Posterior vena cava (tissue), 2 donors: ENCODE results near the gene AGTR2. TPM values are rescaled to one million over a fixed set of nuclear protein-coding genes. Genes with fewer than 3 reads are reported as not detected.
"Not testable (repeated sequence)": the region's sequence is repeated elsewhere in the genome, so short reads cannot be mapped to it uniquely, and the experiment has no call there.

Experiments
- DNase-seq: peaks from one replicate; pipeline ENCODE4 v3.0.0-alpha.2; 2020; ENCODE audit warnings: low spot score
- intact Hi-C, 2 donors: fragments of 100-400 bp; cut with DNase I; formaldehyde crosslinking; loops; one replicate each; pipeline versions ENCODE4 v1.14.1 to v1.14.2; 2022 to 2023
- long read RNA-seq, 2 donors: library from polyadenylated mRNA; unstranded; transcript quantifications; one replicate each; pipeline ENCODE4 v2.0.0, GENCODE V29; 2020 to 2021
- total RNA-seq, 2 donors: library from RNA; stranded (reverse); fragmentation: NEBNext Ultra II Directional; extraction: Animal tissue kit (Norgen Biotek cat#: 25700); gene quantifications; one replicate each; pipeline ENCODE4 v1.2.1, GENCODE V29; 2021
- donor health status: DM: yes; HTN: yes; CAD: no.
- donor health status: DM: yes; HTN: yes; CAD: no.

The AGTR2 gene, protein sequence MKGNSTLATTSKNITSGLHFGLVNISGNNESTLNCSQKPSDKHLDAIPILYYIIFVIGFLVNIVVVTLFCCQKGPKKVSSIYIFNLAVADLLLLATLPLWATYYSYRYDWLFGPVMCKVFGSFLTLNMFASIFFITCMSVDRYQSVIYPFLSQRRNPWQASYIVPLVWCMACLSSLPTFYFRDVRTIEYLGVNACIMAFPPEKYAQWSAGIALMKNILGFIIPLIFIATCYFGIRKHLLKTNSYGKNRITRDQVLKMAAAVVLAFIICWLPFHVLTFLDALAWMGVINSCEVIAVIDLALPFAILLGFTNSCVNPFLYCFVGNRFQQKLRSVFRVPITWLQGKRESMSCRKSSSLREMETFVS
- total RNA-seq: under 1 TPM; 0.10 to 0.19 TPM
- long read RNA-seq, donor 1: 0 reads
- long read RNA-seq, donor 2: 0 reads

DNA sequence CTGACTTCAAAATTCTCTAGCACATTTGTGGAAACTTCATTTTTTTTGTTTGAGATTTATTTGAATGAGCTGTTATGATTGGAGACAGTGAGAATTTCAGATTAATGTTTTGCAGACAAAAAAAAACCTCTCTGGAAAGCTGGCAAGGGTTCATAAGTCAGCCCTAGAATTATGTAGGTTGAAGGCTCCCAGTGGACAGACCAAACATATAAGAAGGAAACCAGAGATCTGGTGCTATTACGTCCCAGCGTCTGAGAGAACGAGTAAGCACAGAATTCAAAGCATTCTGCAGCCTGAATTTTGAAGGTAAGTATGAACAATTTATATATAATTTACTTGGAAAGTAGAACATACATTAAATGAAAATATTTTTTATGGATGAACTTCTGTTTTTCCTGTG, at the start of gene AGTR2:
Gene AGTR2, plus strand, starts transcription at position 234 of the 400 bp plus-strand sequence. CDS start 1,537 bp downstream, outside the sequence.
- intact Hi-C loops: no loop called here
- DNase-seq: no peak

DNA sequence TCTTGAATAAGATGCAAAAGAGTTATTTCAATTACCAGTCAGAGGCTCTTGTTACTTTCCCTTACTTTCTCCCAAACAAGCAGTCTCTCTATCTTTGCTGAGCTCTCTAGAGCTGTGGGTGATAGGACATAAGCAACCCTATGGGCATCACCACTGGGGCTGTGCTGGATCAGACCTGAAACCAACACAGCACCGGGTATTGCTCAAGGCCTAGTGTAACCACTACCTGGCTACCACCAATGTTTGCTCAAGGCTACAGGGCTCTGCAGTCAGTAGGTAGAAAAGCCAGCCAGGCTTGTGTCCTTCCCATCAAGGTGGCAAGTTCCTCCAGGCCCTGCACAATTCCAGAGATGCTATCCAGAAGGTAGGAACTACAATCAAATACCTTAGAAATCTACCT, 35.3 kb upstream of the AGTR2 start:
- intact Hi-C loops: no loop called here
- no peak for DNase-seq

DNA sequence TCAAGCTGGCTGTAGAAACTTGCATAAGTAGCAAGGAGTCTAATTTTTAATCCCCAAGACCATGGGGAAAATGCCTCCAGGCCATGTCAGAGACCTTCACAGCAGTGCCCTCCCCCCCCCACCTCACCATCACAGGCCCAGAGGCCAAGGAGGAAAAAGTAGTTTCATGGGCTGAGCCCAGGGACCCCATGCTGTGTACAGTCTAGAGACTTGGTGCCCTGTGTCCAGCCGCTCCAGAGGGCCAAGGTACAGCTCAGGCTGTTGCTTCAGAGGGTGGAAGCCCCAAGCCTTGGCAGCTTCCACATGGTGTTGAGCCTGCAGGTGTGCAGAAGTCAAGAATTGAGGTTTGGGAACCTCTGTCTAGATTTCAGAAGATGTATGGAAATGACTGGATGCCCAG, 29.3 kb upstream of the AGTR2 start:
- intact Hi-C loops, DNase-seq: not testable (repeated sequence)

DNA sequence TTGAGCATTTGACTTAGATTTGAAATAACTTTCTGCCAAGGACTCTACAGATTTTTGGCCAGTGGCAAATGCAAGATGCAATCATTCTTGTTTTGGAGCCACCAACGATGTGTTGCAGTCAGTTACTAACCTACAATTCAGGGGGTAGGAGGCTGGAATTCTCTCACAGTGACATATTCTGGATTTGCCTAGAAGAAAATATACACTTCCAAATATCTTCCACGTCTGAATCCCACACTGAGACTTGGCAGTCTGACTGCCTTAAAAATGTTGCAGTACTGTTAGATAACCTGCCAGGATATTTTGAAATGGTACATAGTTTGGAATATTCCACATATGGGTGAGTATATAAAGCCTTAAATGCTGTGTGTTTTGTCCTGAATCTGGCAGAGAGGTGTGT, 27.6 kb upstream of the AGTR2 start:
- no peak for DNase-seq
- intact Hi-C loops: no loop called here

DNA sequence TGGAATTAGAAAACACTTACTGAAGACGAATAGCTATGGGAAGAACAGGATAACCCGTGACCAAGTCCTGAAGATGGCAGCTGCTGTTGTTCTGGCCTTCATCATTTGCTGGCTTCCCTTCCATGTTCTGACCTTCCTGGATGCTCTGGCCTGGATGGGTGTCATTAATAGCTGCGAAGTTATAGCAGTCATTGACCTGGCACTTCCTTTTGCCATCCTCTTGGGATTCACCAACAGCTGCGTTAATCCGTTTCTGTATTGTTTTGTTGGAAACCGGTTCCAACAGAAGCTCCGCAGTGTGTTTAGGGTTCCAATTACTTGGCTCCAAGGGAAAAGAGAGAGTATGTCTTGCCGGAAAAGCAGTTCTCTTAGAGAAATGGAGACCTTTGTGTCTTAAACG, 2.4 kb downstream of the AGTR2 start:
- intact Hi-C loops: no loop called here
- DNase-seq: no peak

DNA sequence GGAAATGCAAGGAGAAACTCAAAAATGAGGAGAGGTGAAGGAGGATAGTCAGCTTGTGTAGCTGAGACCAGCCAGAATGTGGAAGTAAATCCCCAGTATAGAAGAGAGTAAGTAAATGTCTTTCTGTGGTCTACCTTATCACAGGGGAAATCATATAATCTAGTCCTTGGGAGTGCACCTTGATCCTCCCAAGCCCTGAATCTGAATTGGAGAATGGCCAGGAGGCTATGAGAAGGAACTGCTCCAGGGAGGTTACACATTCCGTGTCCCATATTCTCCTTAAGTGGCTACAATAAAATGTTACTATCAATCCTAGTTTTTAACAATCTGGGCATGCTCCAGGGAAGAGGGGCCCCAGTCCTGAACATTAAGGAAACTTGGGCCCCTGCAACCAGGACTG, 10.8 kb downstream of the AGTR2 start:
- no peak for DNase-seq
- intact Hi-C loops: no loop called here

DNA sequence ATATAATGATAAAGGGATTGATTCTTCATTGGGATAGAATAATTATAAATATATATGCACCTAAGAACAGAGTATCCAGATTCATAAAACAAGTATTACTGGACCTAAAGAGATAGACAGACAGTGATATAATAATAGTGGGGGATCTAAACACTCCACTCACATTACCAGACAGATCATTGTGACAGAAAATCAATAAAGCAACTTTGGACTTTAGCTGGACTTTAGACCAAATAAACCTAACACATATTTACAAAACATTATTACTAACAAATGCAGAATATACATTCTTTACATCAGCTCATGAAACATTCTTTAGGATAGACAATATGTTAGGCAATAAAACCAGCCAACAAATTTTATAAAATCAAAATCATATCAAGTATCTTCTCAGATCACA, 14.6 kb downstream of the AGTR2 start:
- intact Hi-C loops: no loop called here
- DNase-seq: no peak

DNA sequence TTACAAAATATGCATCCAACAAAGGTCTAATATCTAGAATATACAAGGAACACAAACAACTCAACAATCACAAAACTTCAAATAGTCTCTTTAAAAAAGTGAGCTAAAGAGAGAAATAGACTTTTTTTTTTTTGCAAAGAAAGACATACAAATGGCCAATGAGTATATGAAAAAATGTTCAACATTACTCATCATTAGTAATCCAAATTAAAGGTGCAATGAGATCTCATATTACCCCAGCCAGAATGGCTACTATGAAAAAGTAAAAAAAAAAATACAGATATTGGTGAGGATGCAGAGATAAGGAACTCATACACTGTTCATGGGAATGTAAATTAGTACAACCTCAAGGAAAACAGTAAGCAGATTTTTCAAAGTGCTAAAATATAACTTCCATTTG, 24.1 kb downstream of the AGTR2 start:
- intact Hi-C loops: no loop called here
- no peak for DNase-seq

DNA sequence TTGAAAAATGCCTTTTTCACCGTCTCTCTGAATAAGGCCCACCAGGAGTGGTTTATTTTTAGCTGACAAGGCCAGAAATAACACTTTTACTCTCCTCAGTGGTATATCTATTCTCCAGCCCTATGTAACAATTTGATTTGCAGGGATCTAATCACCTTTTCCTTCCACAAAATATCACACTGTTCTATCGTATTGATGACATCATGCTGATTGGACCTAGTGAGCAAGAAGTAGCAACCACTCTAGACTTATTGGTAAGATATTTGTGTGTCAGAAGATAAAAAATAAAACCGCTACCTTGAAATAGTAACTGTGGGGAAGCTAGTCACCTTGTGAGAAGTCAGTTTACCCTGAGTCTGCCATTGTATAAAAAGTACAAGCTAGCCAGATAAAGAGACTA, 27.7 kb downstream of the AGTR2 start:
- DNase-seq: no peak
- intact Hi-C loops: no loop called here

DNA sequence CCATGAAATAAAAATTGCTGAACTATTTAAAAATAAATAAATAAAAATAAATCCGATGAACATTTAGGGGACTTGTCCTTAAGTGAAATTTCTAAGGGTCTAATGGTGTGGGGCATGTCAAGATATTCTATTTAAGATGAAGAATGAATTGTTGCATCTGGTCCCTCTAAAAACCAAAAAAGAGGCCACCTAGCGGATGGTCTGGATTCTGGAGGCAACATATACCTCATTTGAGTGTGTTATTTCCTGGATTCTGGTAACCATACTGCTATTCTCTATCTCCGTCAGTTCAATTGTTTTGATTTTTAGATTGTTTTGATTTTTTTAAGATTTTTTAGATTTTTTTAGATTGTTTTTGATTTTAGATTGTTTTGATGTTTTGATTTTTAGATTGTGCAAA, 28.3 kb downstream of the AGTR2 start:
- intact Hi-C loops: no loop called here
- DNase-seq: no peak

DNA sequence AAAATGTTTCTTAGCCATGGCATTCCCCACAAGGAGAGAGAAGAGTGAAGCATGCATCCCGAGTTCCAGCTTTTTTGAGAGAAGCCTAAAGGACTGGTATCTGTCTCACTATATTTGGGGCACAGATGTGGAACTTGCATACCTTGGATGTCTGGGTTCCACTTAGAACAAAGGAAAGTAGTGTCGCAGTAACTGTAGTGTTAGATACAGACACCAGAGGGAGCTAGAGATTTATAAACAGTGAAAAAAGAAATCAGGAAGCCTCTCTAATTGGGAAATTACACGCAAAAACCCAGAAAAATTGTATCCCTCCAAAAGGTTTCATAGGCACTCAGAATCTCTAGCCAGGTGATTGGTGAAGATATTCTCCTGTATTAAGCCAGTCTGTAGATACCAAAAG, 34.4 kb downstream of the AGTR2 start:
- DNase-seq: no peak
- intact Hi-C loops: loop anchor here in 1 of 2 donors (10.0 kb wide), 1 partner anchor 270 kb away; no protein-coding TSS in a partner anchor

DNA sequence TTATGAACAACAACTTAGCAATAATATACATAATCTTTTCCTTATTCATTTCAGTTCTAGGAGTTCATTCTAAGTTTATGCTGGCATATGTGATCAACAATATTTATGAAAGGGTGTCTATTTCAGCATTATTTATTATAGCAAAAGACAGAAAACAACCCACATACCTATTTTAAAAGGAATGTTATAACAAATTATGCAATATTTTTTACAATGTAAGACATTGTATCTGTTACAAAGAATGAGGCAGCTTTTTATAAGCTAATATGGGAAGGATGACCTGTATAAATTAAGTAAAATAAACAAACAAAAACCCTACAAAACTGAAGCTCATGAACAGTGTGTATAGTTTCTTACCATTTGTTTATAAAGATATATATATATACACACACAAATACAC, 42.7 kb downstream of the AGTR2 start:
- no peak for DNase-seq
- intact Hi-C loops: no loop called here

DNA sequence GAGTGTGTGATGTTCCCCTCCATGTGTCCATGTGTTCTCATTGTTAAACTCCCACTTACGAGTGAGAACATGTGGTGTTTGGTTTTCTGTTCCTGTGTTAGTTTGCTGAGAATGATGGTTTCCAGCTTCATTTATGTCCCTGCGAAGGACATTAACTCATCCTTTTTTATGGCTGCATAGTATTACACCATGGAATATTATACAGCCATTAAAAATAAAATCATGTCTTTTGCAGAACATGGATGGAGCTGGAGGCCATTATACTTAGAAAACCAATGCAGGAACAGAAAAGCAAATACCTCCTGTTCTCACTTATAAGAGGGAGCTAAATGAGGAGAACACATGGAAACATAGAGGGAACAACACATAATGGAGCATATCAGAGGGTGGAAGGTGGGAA, 46.5 kb downstream of the AGTR2 start:
- intact Hi-C loops, DNase-seq: not testable (repeated sequence)
